IPS DF 19.7 (cell line): ENCODE measurements around the gene LY9.
A peak's percentile ranks its signal among the peaks of the same experiment; 100 is the strongest.
"Not testable (repeated sequence)": the region's sequence is repeated elsewhere in the genome, so short reads cannot be mapped to it uniquely, and the experiment has no call there.

Experiments
- DNase-seq: peaks from one replicate; pipeline ENCODE4 v3.0.0-alpha.2; 2013; ENCODE audit warnings: low read depth, low spot score

The LY9 gene

DNA sequence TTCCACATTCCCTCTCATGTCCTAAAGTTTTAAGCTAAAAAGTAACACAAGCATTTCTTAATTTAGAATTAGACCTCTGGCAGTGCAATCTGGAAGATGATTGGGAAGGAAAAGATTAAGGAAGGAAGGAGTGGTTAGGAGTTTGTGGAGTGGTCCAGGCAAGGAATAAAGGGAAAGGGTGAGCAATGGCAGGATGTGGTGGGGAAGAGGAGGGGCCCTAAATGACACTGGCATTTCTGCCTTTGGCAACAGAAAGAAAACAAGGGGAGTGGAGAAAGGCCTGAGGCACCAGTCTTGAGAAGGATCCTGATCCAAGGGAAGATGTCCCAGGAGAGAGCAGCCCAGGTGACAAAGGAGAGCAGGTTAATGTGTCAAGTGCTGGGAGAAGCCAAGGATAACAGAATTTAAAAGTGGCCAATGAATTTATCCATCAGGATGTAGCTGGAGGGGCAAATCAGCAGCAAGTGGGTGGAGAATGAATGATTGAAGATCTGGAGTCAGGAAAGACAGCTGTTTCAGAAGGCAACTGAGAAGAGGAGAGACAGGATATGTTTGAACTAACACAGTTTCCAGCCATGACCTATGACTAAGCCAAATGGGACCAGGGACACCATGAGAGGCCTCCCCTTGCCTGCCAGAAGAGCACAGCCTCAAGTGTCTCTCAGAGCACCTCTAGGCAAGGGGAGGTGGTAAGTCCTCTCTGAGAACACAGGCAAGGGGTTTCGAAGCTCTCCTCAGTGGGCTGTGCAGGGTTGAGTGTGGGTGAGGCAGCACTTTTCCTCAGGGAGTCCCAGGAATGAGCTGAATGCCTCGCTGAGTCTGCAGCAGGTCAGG is 20.9 kb upstream of the LY9 start:
- no peak for DNase-seq

DNA sequence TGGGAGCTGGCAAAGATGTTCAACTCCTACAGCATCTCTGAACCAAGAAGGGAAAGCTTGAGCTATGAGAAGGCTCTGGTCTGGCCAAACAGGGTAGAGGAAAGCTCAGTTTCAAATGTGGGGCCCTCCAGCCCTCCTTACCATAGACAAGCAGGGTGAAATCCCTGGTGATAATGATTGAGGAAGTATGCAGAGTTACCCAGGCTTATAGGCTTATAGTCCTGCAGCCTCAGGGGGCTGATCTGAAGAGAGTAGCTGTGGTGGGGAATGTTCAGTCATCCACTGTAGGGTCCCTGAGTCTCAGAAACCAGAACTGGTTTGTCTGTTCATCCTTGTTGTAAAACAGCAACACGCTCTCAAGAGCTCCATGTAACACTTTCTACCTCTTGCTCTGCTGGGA is 19.8 kb upstream of the LY9 start:
- DNase-seq, result no peak

GRCh38 chr1:160777486-160778089 is 18.4 kb upstream of the LY9 start:
- DNase-seq, result peak; percentile 33

DNA sequence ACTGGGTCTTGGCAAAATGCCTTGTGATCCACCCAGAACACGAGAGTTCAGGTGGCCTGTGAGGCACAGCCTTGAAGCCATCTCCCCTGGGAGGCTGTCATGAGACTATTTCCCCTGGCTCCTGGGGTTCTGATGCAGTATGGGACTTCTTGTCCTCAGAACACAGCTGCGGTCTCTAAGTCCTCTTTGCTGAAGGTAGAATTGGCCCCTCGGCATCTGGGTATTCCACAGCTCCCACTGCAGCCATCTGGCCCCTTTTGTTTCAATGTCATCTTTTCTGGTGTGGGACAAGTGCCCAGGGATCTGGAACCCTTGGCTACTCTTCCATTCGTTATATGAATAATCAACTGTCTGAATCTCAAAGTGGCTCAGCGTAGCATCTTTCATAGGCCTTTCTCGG is 17.0 kb upstream of the LY9 start:
- DNase-seq, result no peak

- DNase-seq, result peak; percentile 60
These were observed 16.2 kb upstream of the LY9 start for GRCh38 chr1:160779626-160780397.

DNA sequence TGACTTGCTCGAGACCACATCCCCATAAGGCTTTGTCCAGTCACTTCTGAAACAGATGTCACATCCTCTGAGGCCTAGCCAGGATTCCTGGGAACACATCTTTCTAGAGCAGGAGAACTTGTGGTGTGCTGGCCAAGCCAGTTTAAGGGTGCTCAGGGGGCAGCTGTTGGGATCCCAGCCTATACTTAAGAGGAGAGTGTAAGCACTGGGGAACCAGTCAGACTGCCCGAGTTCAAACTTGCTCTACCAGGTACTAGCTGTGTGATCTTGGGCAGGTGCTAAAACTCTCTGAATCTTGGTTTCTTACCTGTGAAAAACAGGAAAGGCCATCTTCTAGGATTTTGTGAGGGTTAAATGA is 15.6 kb upstream of the LY9 start:
- DNase-seq, result no peak

GRCh38 chr1:160781186-160781766 is 14.7 kb upstream of the LY9 start:
- DNase-seq, result no peak

- no peak for DNase-seq
These were observed 13.9 kb upstream of the LY9 start for GRCh38 chr1:160781914-160782689.

DNA sequence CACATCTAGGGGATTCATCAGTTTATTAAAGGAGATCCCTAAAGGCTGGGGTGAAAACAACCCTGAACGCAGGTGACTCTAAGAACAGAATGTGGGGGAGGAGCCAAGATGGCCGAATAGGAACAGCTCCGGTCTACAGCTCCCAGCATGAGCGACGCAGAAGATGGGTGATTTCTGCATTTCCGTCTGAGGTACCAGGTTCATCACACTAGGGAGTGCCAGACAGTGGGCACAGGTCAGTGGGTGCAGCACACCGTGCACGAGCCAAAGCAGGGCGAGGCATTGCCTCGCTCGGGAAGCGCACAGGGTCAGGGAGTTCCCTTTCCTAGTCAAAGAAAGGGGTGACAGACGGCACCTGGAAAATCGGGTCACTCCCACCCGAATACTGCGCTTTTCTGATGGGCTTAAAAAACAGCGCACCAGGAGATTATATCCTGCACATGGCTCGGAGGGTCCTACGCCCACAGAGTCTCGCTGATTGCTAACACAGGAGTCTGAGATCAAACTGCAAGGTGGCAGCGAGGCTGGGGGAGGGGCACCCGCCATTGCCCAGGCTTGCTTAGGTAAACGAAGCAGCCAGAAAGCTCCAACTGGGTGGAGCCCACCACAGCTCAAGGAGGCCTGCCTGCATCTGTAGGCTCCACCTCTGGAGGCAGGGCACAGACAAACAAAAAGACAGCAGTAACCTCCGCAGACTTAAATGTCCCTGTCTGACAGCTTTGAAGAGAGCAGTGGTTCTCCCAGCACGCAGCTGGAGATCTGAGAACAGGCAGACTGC is 12.8 kb upstream of the LY9 start:
- DNase-seq, result not testable (repeated sequence)

DNA sequence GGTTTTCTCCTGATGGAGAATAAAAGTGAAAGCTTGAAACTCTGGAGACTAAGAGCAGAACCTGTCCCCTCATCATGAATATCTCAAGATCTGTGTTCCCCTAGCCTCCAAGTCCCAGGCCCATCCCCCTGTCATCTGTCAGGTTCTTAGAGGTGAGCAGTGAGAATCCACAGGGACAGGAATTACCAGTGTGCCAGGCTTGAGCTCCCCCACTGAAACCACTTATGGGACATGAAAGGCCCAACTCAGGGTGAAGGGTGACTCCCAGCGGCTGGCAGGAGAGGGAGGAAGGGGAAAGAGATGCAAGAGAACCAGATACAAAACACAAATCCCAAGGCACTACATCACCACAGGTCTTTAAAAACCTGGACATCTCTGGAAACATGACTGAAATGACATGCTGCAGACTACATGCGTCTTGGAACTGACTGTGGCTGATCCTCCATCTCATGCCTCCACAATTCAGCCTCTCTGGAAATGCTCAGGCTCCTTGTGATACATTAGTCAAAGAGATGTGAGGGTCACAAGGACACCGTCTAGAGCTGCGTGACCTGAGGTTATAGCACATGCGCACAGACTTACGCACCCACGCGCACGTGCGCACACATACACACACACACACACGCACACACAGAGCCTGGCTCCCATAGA is 6.8 kb upstream of the LY9 start:
- no peak for DNase-seq

DNA sequence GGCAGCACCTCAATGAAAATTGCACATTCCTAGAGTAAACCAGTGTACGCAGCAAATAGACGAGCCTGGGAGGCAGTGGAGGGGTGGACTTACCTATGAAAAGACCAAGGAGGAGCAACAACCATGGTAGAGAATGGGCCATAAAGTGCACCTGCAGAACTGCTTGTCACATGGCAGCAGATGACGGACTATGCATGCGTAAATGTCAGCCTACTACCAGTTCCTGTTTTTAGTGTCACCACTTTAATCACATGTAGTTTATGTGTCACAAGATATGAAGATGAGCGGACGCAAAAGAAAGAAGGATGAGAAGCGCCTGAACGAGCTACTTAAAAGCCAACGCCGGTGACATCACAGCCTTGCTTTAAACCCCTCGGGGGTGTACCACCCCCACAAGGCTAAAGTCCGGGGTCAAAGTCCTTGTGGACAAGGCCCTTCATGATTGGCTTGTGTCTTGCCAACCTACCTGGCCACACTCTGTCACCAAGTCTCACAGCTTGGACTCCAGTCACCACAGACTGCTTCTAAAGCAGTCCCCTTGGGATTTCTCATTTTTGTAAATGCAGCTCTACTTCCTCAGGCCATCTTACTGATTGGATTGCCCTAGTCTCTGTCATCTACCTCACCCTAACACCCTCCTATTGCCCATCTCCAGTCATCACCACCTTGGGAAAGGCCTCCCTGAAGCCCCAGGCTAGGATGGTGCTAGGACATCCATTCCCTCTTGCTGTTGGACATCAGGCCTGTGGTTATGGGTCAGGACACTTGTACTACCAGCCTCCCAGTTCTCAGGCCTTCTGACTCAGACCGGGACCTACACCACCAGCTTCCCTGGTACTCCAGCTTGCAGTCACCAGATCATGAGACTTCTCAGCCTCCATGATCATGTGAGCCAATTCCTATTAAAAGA is 6.0 kb upstream of the LY9 start:
- no peak for DNase-seq

DNA sequence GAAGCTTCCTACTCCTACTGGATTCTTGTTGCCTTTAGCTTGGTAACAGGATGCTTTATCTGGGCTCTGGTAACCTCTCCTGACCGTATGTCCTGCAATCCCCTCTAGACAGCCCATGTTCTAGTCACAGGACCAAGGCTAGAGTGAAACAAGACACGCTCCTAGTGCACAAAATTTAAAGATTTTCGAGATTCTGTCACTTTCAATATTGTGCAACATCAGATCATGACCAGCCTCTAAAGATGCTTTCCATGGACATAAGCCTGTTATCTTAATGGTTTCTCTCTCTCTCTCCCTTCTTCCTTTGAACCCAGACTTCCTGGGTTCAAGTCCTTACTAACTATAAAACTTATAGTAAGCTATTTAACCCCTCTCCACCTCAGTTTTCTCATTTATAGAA is 1.6 kb upstream of the LY9 start:
- DNase-seq, result no peak

- DNase-seq, result no peak
These were observed 1.3 kb downstream of the LY9 start for GRCh38 chr1:160797271-160797709.

DNA sequence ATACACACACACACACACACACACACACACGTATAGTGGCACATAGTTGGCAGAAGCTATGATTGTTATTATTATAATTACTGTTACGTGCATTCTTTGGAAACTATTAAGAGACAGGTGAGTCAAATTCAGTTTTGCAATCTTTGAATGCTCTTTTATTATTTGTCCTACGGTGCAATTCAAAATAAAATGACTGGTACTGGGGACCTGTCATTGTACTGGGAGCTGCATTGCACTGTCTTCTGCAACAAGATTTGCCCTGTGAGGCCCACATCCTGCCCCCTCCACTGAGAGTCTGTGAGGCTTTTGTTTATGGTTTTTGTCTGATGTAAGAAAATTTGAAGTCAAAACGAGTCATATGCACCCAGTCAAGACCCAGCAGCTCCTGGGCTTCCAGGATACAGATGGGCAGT is 1.9 kb downstream of the LY9 start:
- no peak for DNase-seq

GRCh38 chr1:160798439-160798838 is 2.5 kb downstream of the LY9 start:
- DNase-seq, result no peak

- no peak for DNase-seq
These were observed 3.7 kb downstream of the LY9 start for GRCh38 chr1:160799641-160800040.

GRCh38 chr1:160800142-160800541 is 4.2 kb downstream of the LY9 start:
- no peak for DNase-seq

- no peak for DNase-seq
These were observed 4.9 kb downstream of the LY9 start for GRCh38 chr1:160800645-160801408.
